Measurements from ENCODE around the gene TSPAN7. TPM values are rescaled to one million over a fixed set of nuclear protein-coding genes. Genes with fewer than 3 reads are reported as not detected.

The TSPAN7 gene, protein sequence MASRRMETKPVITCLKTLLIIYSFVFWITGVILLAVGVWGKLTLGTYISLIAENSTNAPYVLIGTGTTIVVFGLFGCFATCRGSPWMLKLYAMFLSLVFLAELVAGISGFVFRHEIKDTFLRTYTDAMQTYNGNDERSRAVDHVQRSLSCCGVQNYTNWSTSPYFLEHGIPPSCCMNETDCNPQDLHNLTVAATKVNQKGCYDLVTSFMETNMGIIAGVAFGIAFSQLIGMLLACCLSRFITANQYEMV
- 1.0 and 1.6 TPM in 2 replicates for total RNA-seq

DNA sequence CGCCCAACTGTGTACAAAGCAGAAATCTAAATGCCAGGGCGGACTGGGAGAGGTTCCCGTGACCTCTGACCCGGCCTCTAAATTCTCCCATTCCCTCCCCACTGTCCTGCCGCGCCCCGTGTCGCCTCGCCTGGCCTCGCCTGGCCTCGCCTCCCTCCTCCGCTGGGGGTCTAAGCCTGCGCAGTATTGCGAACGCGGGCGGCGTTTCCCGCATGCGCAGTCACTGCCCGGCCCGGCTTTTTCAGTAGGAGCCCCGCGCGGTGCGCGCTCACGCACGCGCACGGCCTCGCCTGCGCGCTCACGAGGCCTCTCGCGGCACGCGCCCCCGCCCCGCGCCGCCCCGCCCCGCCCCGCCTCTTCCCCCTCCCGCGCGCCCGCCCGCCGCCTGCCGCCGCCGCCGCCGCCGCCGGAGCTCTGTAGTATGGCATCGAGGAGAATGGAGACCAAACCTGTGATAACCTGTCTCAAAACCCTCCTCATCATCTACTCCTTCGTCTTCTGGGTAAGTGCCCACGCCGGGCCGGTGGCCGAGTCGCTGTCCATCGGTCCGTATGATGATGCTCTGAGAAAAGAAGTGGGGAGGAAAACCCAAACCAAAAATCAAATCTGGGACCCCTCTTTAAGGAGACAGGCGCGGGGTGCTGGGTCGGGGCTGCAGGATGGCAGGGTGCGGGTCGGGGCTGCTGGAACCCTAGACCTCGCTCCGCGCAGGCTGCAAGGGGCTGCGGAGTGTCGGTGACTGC lies at the start of gene TSPAN7:
Gene TSPAN7, plus strand, starts transcription at position 417 of the 743 bp plus-strand sequence. Its CDS starts 5 bp downstream, at position 422.

Other genes starting within 250 kb of the TSPAN7 start
- 3.9 and 7.8 TPM in 2 replicates for gene RPGR, start 234.0 kb upstream of the TSPAN7 start, total RNA-seq
- not detected in 2 replicates for gene OTC, start 208.9 kb upstream of the TSPAN7 start, total RNA-seq
- gene MID1IP1, start 239.9 kb downstream of the TSPAN7 start, total RNA-seq: 60.3 and 88.7 TPM in 2 replicates

Data from epithelial cell of alveolus of lung (primary cell).